Subcutaneous adipose tissue (tissue), 4 donors: Measurements from ENCODE around the gene TBRG4. TPM values are rescaled to one million over a fixed set of nuclear protein-coding genes. Genes with fewer than 3 reads are reported as not detected.

Experiments
- CTCF ChIP-seq: fragments of 450-650 bp; IDR thresholded peaks from one replicate; pipeline ENCODE4 v1.5.1; 2016; ENCODE audit warnings: low read depth, mild to moderate bottlenecking, control low read depth, antibody characterized with exemption, moderate library complexity
- total RNA-seq, 4 donors: library from RNA; depleted of rRNA; stranded (reverse); fragments of >200 nt; gene quantifications; one replicate each; pipeline ENCODE4 v1.1.0, GENCODE V29; 2016

Gene TBRG4
- total RNA-seq, 4 donors from 2014 or later, result 33.1 to 47.5 (median 37.7) TPM

- no peak for TF ChIP-seq CTCF
Observed at GRCh38 chr7:45085619-45086200, 25.8 kb downstream of the TBRG4 start.

GRCh38 chr7:45084901-45085618, 26.4 kb downstream of the TBRG4 start:
- no peak for TF ChIP-seq CTCF

GRCh38 chr7:45084336-45084735, 27.2 kb downstream of the TBRG4 start:
- TF ChIP-seq CTCF, result no peak

GRCh38 chr7:45082831-45083331, 28.6 kb downstream of the TBRG4 start:
- no peak for TF ChIP-seq CTCF

GRCh38 chr7:45082031-45082830, 29.3 kb downstream of the TBRG4 start:
- no peak for TF ChIP-seq CTCF

- no peak for TF ChIP-seq CTCF
Observed at GRCh38 chr7:45081670-45081974, 29.9 kb downstream of the TBRG4 start.
